GM23338 (cell line): ENCODE data around the gene MAGEA1.

Source experiments
- CREB1 ChIP-seq: fragments of 250-450 bp; sonication (Bioruptor Pico); IDR thresholded peaks from 2 replicates; pipeline ENCODE4 v1.5.0; 2020; ENCODE audit warnings: low read depth, mild to moderate bottlenecking, moderate library complexity
- EZH2 ChIP-seq: fragments of 200-600 bp; sonication (generic); IDR thresholded peaks from one replicate; pipeline ENCODE4 v1.8.0; 2017; ENCODE audit warnings: antibody characterized with exemption, mild to moderate bottlenecking, low read depth; ENCODE audit not compliant: unreplicated experiment
- POLR2AphosphoS5 ChIP-seq: IDR thresholded peaks from 2 replicates; pipeline ENCODE4 v1.6.1; 2016; ENCODE audit warnings: antibody characterized with exemption, low read depth
- STAT1 ChIP-seq: IDR thresholded peaks from one replicate; pipeline ENCODE4 v1.6.1; 2016; ENCODE audit warnings: antibody characterized with exemption; ENCODE audit not compliant: unreplicated experiment
- ZNF331 ChIP-seq: fragments of 250-450 bp; sonication (Bioruptor Pico); IDR thresholded peaks from 2 replicates; pipeline ENCODE4 v1.5.0; 2020; ENCODE audit warnings: low read depth, mild to moderate bottlenecking, moderate library complexity
- TF ChIP-seq, protein P1 (sequence below), 2 experiments: fragments of 200-600 bp in 1 of 2; sonication (generic) in 1 of 2; conservative IDR thresholded peaks; 2 replicates each; pipeline versions ENCODE4 v1.5.1 to v1.6.1; 2016 to 2017; ENCODE audit warnings: antibody characterized with exemption in 2 of 2, low read depth in 2 of 2, mild to moderate bottlenecking in 2 of 2, moderate library complexity in 1 of 2
- TF ChIP-seq, protein P2 (sequence below): IDR thresholded peaks from 2 replicates; pipeline ENCODE4 v1.6.1; 2016; ENCODE audit warnings: antibody characterized with exemption
- TF ChIP-seq, protein P3 (sequence below): IDR thresholded peaks from one replicate; pipeline ENCODE4 v1.6.1; 2018; ENCODE audit warnings: antibody characterized with exemption; ENCODE audit not compliant: unreplicated experiment

DNA sequence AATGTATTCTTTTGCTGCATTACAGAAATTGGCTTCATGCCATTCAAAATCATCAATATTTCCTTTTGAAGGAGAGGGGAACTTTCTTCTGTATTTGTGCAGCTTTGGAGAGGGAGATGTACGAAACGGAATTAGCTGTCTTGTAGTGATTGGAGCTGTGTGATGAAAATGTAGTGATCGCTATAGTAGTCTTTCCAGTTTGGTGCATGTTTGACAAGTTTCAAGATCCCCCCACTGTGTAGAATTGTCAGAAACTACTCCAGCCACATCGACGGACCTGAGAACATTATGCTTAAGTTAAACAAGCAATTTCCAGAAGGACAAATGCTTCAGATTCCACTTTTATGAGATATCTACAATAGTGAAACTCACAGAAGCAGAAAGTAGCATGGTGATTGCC lies 21.6 kb upstream of the MAGEA1 start:
- TF ChIP-seq POLR2AphosphoS5 = no peak
- TF ChIP-seq, protein P1, sequence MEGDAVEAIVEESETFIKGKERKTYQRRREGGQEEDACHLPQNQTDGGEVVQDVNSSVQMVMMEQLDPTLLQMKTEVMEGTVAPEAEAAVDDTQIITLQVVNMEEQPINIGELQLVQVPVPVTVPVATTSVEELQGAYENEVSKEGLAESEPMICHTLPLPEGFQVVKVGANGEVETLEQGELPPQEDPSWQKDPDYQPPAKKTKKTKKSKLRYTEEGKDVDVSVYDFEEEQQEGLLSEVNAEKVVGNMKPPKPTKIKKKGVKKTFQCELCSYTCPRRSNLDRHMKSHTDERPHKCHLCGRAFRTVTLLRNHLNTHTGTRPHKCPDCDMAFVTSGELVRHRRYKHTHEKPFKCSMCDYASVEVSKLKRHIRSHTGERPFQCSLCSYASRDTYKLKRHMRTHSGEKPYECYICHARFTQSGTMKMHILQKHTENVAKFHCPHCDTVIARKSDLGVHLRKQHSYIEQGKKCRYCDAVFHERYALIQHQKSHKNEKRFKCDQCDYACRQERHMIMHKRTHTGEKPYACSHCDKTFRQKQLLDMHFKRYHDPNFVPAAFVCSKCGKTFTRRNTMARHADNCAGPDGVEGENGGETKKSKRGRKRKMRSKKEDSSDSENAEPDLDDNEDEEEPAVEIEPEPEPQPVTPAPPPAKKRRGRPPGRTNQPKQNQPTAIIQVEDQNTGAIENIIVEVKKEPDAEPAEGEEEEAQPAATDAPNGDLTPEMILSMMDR (conservative IDR thresholded peaks at IDR 0.05; ENCODE audit: low read depth in 2 of 2) = no peak
- no peak for TF ChIP-seq EZH2
- TF ChIP-seq, protein P2, sequence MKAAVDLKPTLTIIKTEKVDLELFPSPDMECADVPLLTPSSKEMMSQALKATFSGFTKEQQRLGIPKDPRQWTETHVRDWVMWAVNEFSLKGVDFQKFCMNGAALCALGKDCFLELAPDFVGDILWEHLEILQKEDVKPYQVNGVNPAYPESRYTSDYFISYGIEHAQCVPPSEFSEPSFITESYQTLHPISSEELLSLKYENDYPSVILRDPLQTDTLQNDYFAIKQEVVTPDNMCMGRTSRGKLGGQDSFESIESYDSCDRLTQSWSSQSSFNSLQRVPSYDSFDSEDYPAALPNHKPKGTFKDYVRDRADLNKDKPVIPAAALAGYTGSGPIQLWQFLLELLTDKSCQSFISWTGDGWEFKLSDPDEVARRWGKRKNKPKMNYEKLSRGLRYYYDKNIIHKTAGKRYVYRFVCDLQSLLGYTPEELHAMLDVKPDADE = no peak
- TF ChIP-seq, protein P3, sequence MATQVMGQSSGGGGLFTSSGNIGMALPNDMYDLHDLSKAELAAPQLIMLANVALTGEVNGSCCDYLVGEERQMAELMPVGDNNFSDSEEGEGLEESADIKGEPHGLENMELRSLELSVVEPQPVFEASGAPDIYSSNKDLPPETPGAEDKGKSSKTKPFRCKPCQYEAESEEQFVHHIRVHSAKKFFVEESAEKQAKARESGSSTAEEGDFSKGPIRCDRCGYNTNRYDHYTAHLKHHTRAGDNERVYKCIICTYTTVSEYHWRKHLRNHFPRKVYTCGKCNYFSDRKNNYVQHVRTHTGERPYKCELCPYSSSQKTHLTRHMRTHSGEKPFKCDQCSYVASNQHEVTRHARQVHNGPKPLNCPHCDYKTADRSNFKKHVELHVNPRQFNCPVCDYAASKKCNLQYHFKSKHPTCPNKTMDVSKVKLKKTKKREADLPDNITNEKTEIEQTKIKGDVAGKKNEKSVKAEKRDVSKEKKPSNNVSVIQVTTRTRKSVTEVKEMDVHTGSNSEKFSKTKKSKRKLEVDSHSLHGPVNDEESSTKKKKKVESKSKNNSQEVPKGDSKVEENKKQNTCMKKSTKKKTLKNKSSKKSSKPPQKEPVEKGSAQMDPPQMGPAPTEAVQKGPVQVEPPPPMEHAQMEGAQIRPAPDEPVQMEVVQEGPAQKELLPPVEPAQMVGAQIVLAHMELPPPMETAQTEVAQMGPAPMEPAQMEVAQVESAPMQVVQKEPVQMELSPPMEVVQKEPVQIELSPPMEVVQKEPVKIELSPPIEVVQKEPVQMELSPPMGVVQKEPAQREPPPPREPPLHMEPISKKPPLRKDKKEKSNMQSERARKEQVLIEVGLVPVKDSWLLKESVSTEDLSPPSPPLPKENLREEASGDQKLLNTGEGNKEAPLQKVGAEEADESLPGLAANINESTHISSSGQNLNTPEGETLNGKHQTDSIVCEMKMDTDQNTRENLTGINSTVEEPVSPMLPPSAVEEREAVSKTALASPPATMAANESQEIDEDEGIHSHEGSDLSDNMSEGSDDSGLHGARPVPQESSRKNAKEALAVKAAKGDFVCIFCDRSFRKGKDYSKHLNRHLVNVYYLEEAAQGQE = no peak
- no peak for TF ChIP-seq ZNF331
- no peak for TF ChIP-seq CREB1
- TF ChIP-seq STAT1 = no peak
